SK-N-MC (cell line): Measurements from ENCODE around the gene PRDM9.

ENCODE experiments used
- DNase-seq: peaks from one replicate; pipeline ENCODE4 v3.0.0-alpha.2; 2011; ENCODE audit warnings: low read depth, low spot score
- H3K27ac ChIP-seq: fragments of 200-600 bp; sonication (generic); 2 replicates; pipeline ENCODE4 v1.5.1; 2016; ENCODE audit warnings: mixed run types
- H3K36me3 ChIP-seq: fragments of 200-600 bp; sonication (generic); 2 replicates; pipeline ENCODE4 v1.6.1; 2017; ENCODE audit warnings: antibody characterized with exemption, low read length, mixed read lengths; ENCODE audit not compliant: insufficient read depth
- H3K4me3 ChIP-seq: fragments of 200-600 bp; sonication (generic); 2 replicates; pipeline ENCODE4 v1.5.1; 2016
- H3K9ac ChIP-seq: fragments of 200-600 bp; sonication (generic); 2 replicates; pipeline ENCODE4 v1.8.0; 2017; ENCODE audit warnings: mixed run types, mixed read lengths; ENCODE audit not compliant: insufficient read length
- H3K9me3 ChIP-seq: fragments of 200-600 bp; sonication (generic); 2 replicates; pipeline ENCODE4 v1.6.1; 2017; ENCODE audit warnings: low read depth, mild to moderate bottlenecking, antibody characterized with exemption, low read length, moderate library complexity, mixed read lengths
- EZH2 ChIP-seq: fragments of 200-600 bp; sonication (generic); IDR thresholded peaks from one replicate; pipeline ENCODE4 v1.6.1; 2017; ENCODE audit warnings: antibody characterized with exemption
- FOXP2 ChIP-seq: optimal IDR thresholded peaks from 2 replicates; pipeline ENCODE3; 2011; ENCODE audit warnings: mild to moderate bottlenecking, moderate library complexity; ENCODE audit not compliant: insufficient read depth; ENCODE audit errors: extremely low read length, control extremely low read depth
- POLR2AphosphoS5 ChIP-seq: IDR thresholded peaks from 2 replicates; pipeline ENCODE4 v1.6.1; 2012; ENCODE audit warnings: mild to moderate bottlenecking, low read depth, low read length, borderline replicate concordance

PRDM9 gene

GRCh38 chr5:23507278-23507685, at the start of gene PRDM9:
Gene PRDM9, plus strand, starts transcription at chr5:23507609. Its CDS starts 1,425 bp downstream, at chr5:23509034.
- no peak within 1 kb of the TSS for H3K9ac ChIP-seq
- no peak for TF ChIP-seq POLR2AphosphoS5
- TF ChIP-seq FOXP2: no peak
- no peak for TF ChIP-seq EZH2
- H3K27ac ChIP-seq: no peak within 1 kb of the TSS
- H3K4me3 ChIP-seq: no peak within 1 kb of the TSS
- H3K9me3 ChIP-seq: no peaks in the 10 kb centered on the region
- no peak for DNase-seq
- no peaks in the 10 kb centered on the region for H3K36me3 ChIP-seq

DNA sequence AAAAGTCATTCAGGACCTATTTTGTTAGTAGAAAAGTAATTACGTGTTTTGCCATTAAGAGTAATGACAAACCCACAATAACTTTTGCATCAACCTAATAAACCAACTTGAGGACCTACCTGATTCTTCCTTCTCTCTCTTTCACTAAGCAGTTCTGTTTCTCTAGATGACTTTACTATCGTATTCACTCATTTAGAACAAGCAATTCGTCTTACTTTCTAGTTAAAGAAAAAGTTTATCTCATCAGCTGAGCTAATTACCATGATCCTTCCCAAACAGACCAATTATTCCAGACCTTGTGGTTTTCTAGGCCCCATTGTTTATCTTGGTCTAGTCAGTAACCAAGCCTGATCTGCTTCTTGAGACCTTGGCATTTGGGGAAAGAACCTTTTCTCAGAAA, 49.6 kb upstream of the PRDM9 start:
- H3K27ac ChIP-seq: no peak overlapping the region
- no peak for DNase-seq
- H3K36me3 ChIP-seq: no peaks in the 10 kb centered on the region
- H3K9ac ChIP-seq: no peak overlapping the region
- no peak for TF ChIP-seq FOXP2
- no peak for TF ChIP-seq POLR2AphosphoS5
- TF ChIP-seq EZH2: no peak
- H3K4me3 ChIP-seq: no peak overlapping the region
- H3K9me3 ChIP-seq: no peaks in the 10 kb centered on the region

- no peaks in the 10 kb centered on the region for H3K9me3 ChIP-seq
- H3K4me3 ChIP-seq: no peak overlapping the region
- no peak overlapping the region for H3K27ac ChIP-seq
- H3K9ac ChIP-seq: no peak overlapping the region
- no peaks in the 10 kb centered on the region for H3K36me3 ChIP-seq
- no peak for TF ChIP-seq EZH2
- TF ChIP-seq FOXP2: no peak
- no peak for TF ChIP-seq POLR2AphosphoS5
- DNase-seq: no peak
These were observed 48.2 kb upstream of the PRDM9 start for GRCh38 chr5:23459214-23459613.

DNA sequence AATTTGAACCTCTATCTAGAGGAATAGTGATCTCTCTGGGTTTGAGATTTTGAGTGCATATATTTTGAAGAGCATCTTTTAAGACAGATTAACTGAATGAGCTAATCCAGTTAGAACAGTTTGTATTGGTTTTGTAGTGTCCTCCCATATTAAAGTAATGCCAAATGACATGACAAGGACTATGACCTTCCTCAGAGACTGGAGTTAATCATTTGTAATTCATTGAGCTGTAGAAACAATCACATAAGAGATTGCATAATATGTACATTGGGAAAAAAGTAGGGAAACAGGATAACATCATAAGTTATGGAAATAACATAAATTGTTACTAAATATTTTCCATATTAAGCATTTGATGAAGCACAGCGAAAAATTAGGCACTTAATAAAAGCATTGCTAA, 45.8 kb upstream of the PRDM9 start:
- no peak for DNase-seq
- Histone ChIP-seq H3K9me3 (peaks cover under 1% of the 10 kb centered on the region; the same call in 1 of the 2 replicates), H3K27ac (no peak overlapping the region), H3K9ac (no peak overlapping the region), H3K36me3 (no peaks in the 10 kb centered on the region), H3K4me3 (no peak overlapping the region)
- TF ChIP-seq FOXP2: no peak
- no peak for TF ChIP-seq EZH2
- TF ChIP-seq POLR2AphosphoS5: no peak

DNA sequence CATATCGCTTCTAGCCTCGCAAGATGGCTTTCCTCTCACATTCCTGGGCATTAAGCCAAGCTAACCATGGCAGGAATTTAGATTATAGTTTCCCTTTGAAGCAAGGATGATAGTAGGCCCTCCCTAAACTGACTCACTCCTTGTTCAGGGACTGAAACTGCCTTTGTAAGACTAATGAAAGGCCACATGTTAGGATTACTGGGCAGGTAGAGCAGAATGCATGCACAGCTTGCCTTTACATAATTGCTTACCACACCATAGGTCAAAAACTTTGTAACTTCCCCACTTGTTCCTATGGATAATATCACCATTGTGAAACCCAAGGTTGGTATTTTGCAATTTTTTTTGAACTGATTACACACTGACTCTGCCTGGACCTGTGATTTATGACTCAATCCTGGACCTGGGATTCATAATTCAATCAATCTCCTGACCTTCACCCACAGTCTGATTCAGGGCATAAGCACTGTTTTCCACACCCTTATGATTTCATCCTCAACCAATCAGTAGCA, 41.0 kb upstream of the PRDM9 start:
- no peaks in the 10 kb centered on the region for H3K36me3 ChIP-seq
- TF ChIP-seq FOXP2: no peak
- no peak for TF ChIP-seq POLR2AphosphoS5
- no peak for TF ChIP-seq EZH2
- no peak overlapping the region for H3K27ac ChIP-seq
- peak; percentile 14 for DNase-seq
- no peak overlapping the region for H3K9ac ChIP-seq
- peaks cover 2% of the 10 kb centered on the region; the same call in 1 of the 2 replicates for H3K9me3 ChIP-seq
- H3K4me3 ChIP-seq: no peak overlapping the region

GRCh38 chr5:23468658-23469057, 38.8 kb upstream of the PRDM9 start:
- H3K27ac ChIP-seq: no peak overlapping the region
- H3K4me3 ChIP-seq: no peak overlapping the region
- TF ChIP-seq POLR2AphosphoS5: no peak
- no peak for TF ChIP-seq EZH2
- no peak for TF ChIP-seq FOXP2
- H3K36me3 ChIP-seq: no peaks in the 10 kb centered on the region
- DNase-seq: no peak
- no peak overlapping the region for H3K9ac ChIP-seq
- H3K9me3 ChIP-seq: peaks cover 2% of the 10 kb centered on the region; the same call in 1 of the 2 replicates

GRCh38 chr5:23473915-23474314, 33.5 kb upstream of the PRDM9 start:
- no peaks in the 10 kb centered on the region for H3K36me3 ChIP-seq
- H3K9ac ChIP-seq: no peak overlapping the region
- TF ChIP-seq EZH2 (no peak), POLR2AphosphoS5 (no peak), FOXP2 (no peak)
- H3K9me3 ChIP-seq: no peaks in the 10 kb centered on the region
- no peak for DNase-seq
- H3K27ac ChIP-seq: no peak overlapping the region
- H3K4me3 ChIP-seq: no peak overlapping the region

DNA sequence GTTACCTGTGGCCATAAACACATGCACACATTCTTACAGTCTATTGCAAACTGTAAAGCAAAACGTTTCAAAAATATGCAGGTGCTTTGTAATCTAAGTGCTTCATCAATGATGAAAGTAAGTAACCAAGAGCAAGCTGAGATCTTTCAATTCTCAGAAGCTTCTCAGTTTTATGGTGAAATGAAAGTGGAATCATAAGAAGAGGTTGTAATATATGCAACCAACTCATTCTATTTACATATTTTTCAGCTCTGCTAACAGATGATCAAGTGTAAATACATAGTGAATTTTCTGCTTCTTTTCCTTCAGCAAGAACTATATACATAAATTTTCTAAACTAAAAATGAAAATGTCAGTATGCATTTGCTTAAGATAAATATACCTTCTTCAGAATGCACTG, 33.1 kb upstream of the PRDM9 start:
- Histone ChIP-seq H3K4me3 (no peak overlapping the region), H3K9ac (no peak overlapping the region), H3K36me3 (no peaks in the 10 kb centered on the region), H3K27ac (no peak overlapping the region), H3K9me3 (no peaks in the 10 kb centered on the region)
- TF ChIP-seq POLR2AphosphoS5: no peak
- TF ChIP-seq EZH2: no peak
- TF ChIP-seq FOXP2: no peak
- no peak for DNase-seq

DNA sequence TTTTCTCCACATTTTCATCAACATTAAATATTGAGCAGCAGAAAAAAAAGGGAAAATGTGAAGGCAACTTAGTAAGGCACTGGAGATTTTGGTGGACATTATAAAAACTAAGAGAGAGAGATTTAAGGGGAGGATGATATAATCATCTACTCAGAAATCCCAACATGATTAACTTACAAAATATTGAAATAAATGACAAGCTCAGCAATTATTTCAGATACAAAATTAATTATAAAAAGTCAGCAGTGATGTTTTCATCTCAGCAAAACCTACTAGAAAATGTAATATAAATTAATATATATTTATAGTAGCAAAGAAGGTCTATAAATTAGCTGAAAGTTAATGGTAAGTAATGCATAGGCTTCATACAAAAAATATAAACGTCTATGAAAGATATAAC, 30.8 kb upstream of the PRDM9 start:
- Histone ChIP-seq H3K9me3 (no peaks in the 10 kb centered on the region), H3K36me3 (no peaks in the 10 kb centered on the region), H3K4me3 (no peak overlapping the region), H3K27ac (no peak overlapping the region), H3K9ac (no peak overlapping the region)
- no peak for DNase-seq
- TF ChIP-seq POLR2AphosphoS5 (no peak), FOXP2 (no peak), EZH2 (no peak)
